ENCODE results near the gene DNAAF1.

- TF ChIP-seq CEBPB (IDR thresholded peaks at IDR 0.05) (no peak), EGR1 (IDR thresholded peaks at IDR 0.05) (no peak), TEAD4 (IDR thresholded peaks at IDR 0.05) (no peak), EP300 (IDR thresholded peaks at IDR 0.05; ENCODE audit: borderline replicate concordance) (no peak), FOXM1 (IDR thresholded peaks at IDR 0.05; ENCODE audit: borderline replicate concordance, low read depth) (no peak), REST (IDR thresholded peaks at IDR 0.05; ENCODE audit: low read depth) (no peak), TCF12 (IDR thresholded peaks at IDR 0.05; ENCODE audit: low read depth) (no peak), TAF1 (IDR thresholded peaks at IDR 0.05; ENCODE audit: low read depth) (no peak), USF1 (IDR thresholded peaks at IDR 0.05) (no peak)
Measured at GRCh38 chr16:84107921-84108320, 37.2 kb upstream of the DNAAF1 start.
